K562 (cell line): ENCODE results near the gene MLLT6. TPM values are rescaled to one million over a fixed set of nuclear protein-coding genes. Genes with fewer than 3 reads are reported as not detected.

Experiments used
- ATF3 ChIP-seq, 2 experiments: fragments of 450-650 bp in 1 of 2; sonication (generic) in 1 of 2; formaldehyde crosslinking in 1 of 2; IDR thresholded peaks in 1 of 2; conservative IDR thresholded peaks in 1 of 2; 2 replicates each; pipeline versions ENCODE4 v1.6.1 to v1.8.1; 2016 to 2023; ENCODE audit warnings: mild to moderate bottlenecking in 2 of 2, moderate library complexity in 2 of 2, inconsistent platforms in 1 of 2, missing genetic modification reagents in 1 of 2
- BCOR ChIP-seq: fragments of 450-650 bp; IDR thresholded peaks from 2 replicates; pipeline ENCODE4 v1.6.1; 2016
- ETV1 ChIP-seq: fragments of 450-650 bp; conservative IDR thresholded peaks from 2 replicates; pipeline ENCODE4 v1.6.1; 2016; ENCODE audit warnings: missing genetic modification characterization, control low read depth, low read depth, missing compliant biosample characterization
- GATA2 ChIP-seq: sonication (generic); formaldehyde crosslinking; IDR thresholded peaks from 2 replicates; pipeline ENCODE4 v1.4.0; 2020; ENCODE audit warnings: mild to moderate bottlenecking, missing genetic modification reagents
- GATAD2A ChIP-seq: fragments of 450-650 bp; IDR thresholded peaks from 2 replicates; pipeline ENCODE4 v1.6.1; 2017
- HDAC6 ChIP-seq: IDR thresholded peaks from 2 replicates; pipeline ENCODE4 v1.6.1; 2012; ENCODE audit warnings: low read depth, mild to moderate bottlenecking, control low read depth, inconsistent platforms, low read length, moderate library complexity
- LEF1 ChIP-seq: fragments of 450-650 bp; IDR thresholded peaks from 2 replicates; pipeline ENCODE4 v1.6.1; 2016; ENCODE audit warnings: mild to moderate bottlenecking
- MYNN ChIP-seq, 2 experiments: sonication (generic); formaldehyde crosslinking in 1 of 2; IDR thresholded peaks; 2 replicates each; pipeline versions ENCODE4 v1.5.0 to v1.6.1; 2016 to 2020; ENCODE audit warnings: antibody characterized with exemption in 1 of 2, missing genetic modification reagents in 1 of 2
- NCOA2 ChIP-seq, 2 experiments: fragments of 450-650 bp; IDR thresholded peaks; 2 replicates each; pipeline ENCODE4 v1.6.1; 2018; ENCODE audit warnings: mild to moderate bottlenecking in 2 of 2, moderate library complexity in 1 of 2; ENCODE audit not compliant: partially characterized antibody in 2 of 2
- NRF1 ChIP-seq, 2 experiments: fragments of 450-650 bp; IDR thresholded peaks in 1 of 2; conservative IDR thresholded peaks in 1 of 2; 2 replicates each; pipeline ENCODE4 v1.6.1; 2014; ENCODE audit warnings: mild to moderate bottlenecking in 2 of 2
- POLR2A ChIP-seq: fragments of 450-650 bp; conservative IDR thresholded peaks from 2 replicates; pipeline ENCODE4 v1.6.1; 2016
- POLR2AphosphoS2 ChIP-seq: IDR thresholded peaks from 2 replicates; pipeline ENCODE4 v1.6.1; 2012; ENCODE audit warnings: low read length, improper control_type of control experiment
- POLR2B ChIP-seq: fragments of 450-650 bp; IDR thresholded peaks from 2 replicates; pipeline ENCODE4 v1.6.1; 2018; ENCODE audit warnings: low read depth; ENCODE audit not compliant: partially characterized antibody
- SP1 ChIP-seq: sonication (generic); formaldehyde crosslinking; IDR thresholded peaks from 2 replicates; pipeline ENCODE4 v1.8.1; 2022; ENCODE audit warnings: mild to moderate bottlenecking, missing genetic modification reagents
- SPI1 ChIP-seq: IDR thresholded peaks from 2 replicates; pipeline ENCODE4 v1.6.1; 2011; ENCODE audit warnings: low read depth, low read length, control low read depth, borderline replicate concordance
- TCF7 ChIP-seq: sonication (generic); IDR thresholded peaks from 2 replicates; pipeline ENCODE4 v1.6.1; 2016; ENCODE audit warnings: antibody characterized with exemption, borderline replicate concordance
- TEAD1 ChIP-seq, 2 experiments: fragments of 450-650 bp in 1 of 2; sonication (generic) in 1 of 2; formaldehyde crosslinking; IDR thresholded peaks; 2 replicates each; pipeline versions ENCODE4 v1.4.0 to v1.8.0; 2020 to 2022; ENCODE audit warnings: mild to moderate bottlenecking in 2 of 2, missing genetic modification reagents in 1 of 2
- TEAD4 ChIP-seq, 2 experiments: sonication (generic) in 1 of 2; formaldehyde crosslinking in 1 of 2; IDR thresholded peaks; 2 replicates each; pipeline versions ENCODE4 v1.6.1 to v1.8.0; 2012 to 2022; ENCODE audit warnings: borderline replicate concordance in 1 of 2, inconsistent platforms in 1 of 2, low read length in 1 of 2, mild to moderate bottlenecking in 1 of 2, missing genetic modification reagents in 1 of 2
- TSHZ1 ChIP-seq: fragments of 250-450 bp; sonication (Bioruptor Pico); IDR thresholded peaks from 2 replicates; pipeline ENCODE4 v1.4.0; 2020; ENCODE audit warnings: mild to moderate bottlenecking, moderate library complexity
- USF1 ChIP-seq: sonication (generic); formaldehyde crosslinking; IDR thresholded peaks from 2 replicates; pipeline ENCODE4 v1.9.0; 2022; ENCODE audit warnings: mild to moderate bottlenecking, missing genetic modification reagents
- ZC3H11A ChIP-seq: IDR thresholded peaks from 2 replicates; pipeline ENCODE4 v1.6.1; 2012; ENCODE audit warnings: low read depth, low read length, improper control_type of control experiment
- ZFPM2 ChIP-seq: fragments of 250-450 bp; sonication (Bioruptor Pico); IDR thresholded peaks from 2 replicates; pipeline ENCODE4 v1.5.1; 2022; ENCODE audit warnings: mild to moderate bottlenecking
- ZNF696 ChIP-seq: fragments of 250-450 bp; sonication (Bioruptor Pico); conservative IDR thresholded peaks from 2 replicates; pipeline ENCODE4 v1.4.0; 2020; ENCODE audit warnings: mild to moderate bottlenecking, moderate library complexity
- polyA plus RNA-seq, 8 experiments: library from polyadenylated mRNA; depleted of rRNA in 4 of 8; stranded (reverse) in 5 of 8; unstranded in 3 of 8; fragments of >200 nt; fragmentation: Nextera tagmentation in 2 of 8; fragmentation: Illumina TruSeq in 1 of 8; extraction: Ambion mirVana in 2 of 8; extraction: Trizol in 1 of 8; gene quantifications; 2 replicates each; pipeline versions ENCODE4 v1.2.1 to v1.2.3, GENCODE V29; 2011 to 2014; ENCODE audit warnings: inconsistent platforms in 1 of 8, missing spikeins in 1 of 8
- total RNA-seq, 7 experiments: library from RNA; depleted of rRNA in 6 of 7; stranded (reverse); fragments of >200 nt in 6 of 7; fragmentation: Illumina TruSeq in 2 of 7; extraction: Trizol in 2 of 7; gene quantifications; 2 replicates each; pipeline versions ENCODE4 v1.2.1 to v1.2.3, GENCODE V29; 2011 to 2021; ENCODE audit warnings: low replicate concordance in 1 of 7

The MLLT6 gene
- total and polyA plus RNA-seq, 9 of the 15 experiments (the other 6 are each of a cell fraction or from before 2014, with no cell fraction given): 3.1 to 71.7 (median 30.0) TPM

- TF ChIP-seq USF1 (peak; percentile 53), GATA2 (CRISPR knock-in tag) (no peak), LEF1 (peak; percentile 44; the same call in 1 of the 2 replicates), BCOR (peak; percentile 34; the same call in 1 of the 2 replicates), GATAD2A (peak; percentile 51; the same call in 1 of the 2 replicates), ZNF696 (CRISPR knock-in tag) (no peak), ATF3 (IDR thresholded peaks at IDR 0.05) (no peak), ATF3 (CRISPR knock-in tag; conservative IDR thresholded peaks at IDR 0.05) (0 out of 2 replicates have a peak, but pooled peaks have one; percentile 40), ZFPM2 (no peak), TEAD1 (CRISPR knock-in tag; IDR thresholded peaks at IDR 0.05) (no peak), SPI1 (peak; percentile 94), POLR2AphosphoS2 (peak; percentile 22; the same call in 1 of the 2 replicates), HDAC6 (0 out of 2 replicates have a peak, but pooled peaks have one; percentile 35), POLR2B (peak; percentile 84), TEAD4 (IDR thresholded peaks at IDR 0.05; ENCODE audit: low read length) (peak; percentile 11), TEAD4 (CRISPR knock-in tag; IDR thresholded peaks at IDR 0.05; ENCODE audit: borderline replicate concordance) (no peak), MYNN (IDR thresholded peaks at IDR 0.05) (no peak), MYNN (CRISPR knock-in tag; IDR thresholded peaks at IDR 0.05) (no peak), NCOA2 (IDR thresholded peaks at IDR 0.05; ENCODE audit: partially characterized antibody in 2 of 2) (no peak), NRF1 (conservative IDR thresholded peaks at IDR 0.05 in 1 of 2, IDR thresholded peaks at IDR 0.05 in 1 of 2) (peak; percentile 89 to 90), ETV1 (tag) (peak; percentile 94), ZC3H11A (no peak), TCF7 (peak; percentile 45; the same call in 1 of the 2 replicates), TSHZ1 (CRISPR knock-in tag) (no peak), SP1 (CRISPR knock-in tag) (0 out of 2 replicates have a peak, but pooled peaks have one; percentile 20), POLR2A (peak; percentile 93)
Measured at GRCh38 chr17:38749223-38750043, 44.4 kb downstream of the MLLT6 start (continued).
